Upper lobe of left lung (tissue), 6 donors: ENCODE measurements around the gene ELMOD3. TPM values are rescaled to one million over a fixed set of nuclear protein-coding genes. Genes with fewer than 3 reads are reported as not detected.
A peak's percentile ranks its signal among the peaks of the same experiment; 100 is the strongest.

ENCODE experiments used
- ATAC-seq, 2 donors: fragments of 200-7000 bp; cut with Tn5 transposase; one replicate each; pipeline ENCODE4 v1.9.1; 2022; ENCODE audit warnings: mild to moderate bottlenecking in 2 of 2, moderate library complexity in 2 of 2; ENCODE audit not compliant: low FRiP score in 2 of 2
- DNase-seq, 2 donors: peaks; one replicate each; pipeline ENCODE4 v3.0.0-alpha.2; 2019 to 2020
- H3K27ac ChIP-seq, 4 donors: fragments of 200-600 bp; sonication (generic); one replicate each; pipeline ENCODE4 v1.5.1; 2016 to 2019
- H3K27me3 ChIP-seq, 4 donors: fragments of 200-600 bp; sonication (generic); one replicate each; pipeline ENCODE4 v1.5.1; 2017 to 2019
- H3K36me3 ChIP-seq, 4 donors: fragments of 200-600 bp; sonication (generic); one replicate each; pipeline ENCODE4 v1.5.1; 2016 to 2019
- H3K4me1 ChIP-seq, 4 donors: fragments of 200-600 bp; sonication (generic); one replicate each; pipeline ENCODE4 v1.5.1; 2018 to 2019
- H3K4me3 ChIP-seq, 4 donors: fragments of 200-600 bp; sonication (generic); one replicate each; pipeline ENCODE4 v1.5.1; 2017 to 2019; ENCODE audit warnings: mild to moderate bottlenecking in 2 of 4, moderate library complexity in 1 of 4
- H3K9me3 ChIP-seq, 4 donors: fragments of 200-600 bp; sonication (generic); one replicate each; pipeline ENCODE4 v1.5.1; 2018 to 2019
- CTCF ChIP-seq, 6 experiments: fragments of 450-650 bp in 4 of 6; fragments of 200-600 bp in 2 of 6; sonication (generic) in 2 of 6; IDR thresholded peaks; one replicate each; pipeline ENCODE4 v1.5.1; 2016 to 2019; ENCODE audit warnings: antibody characterized with exemption in 6 of 6
- EP300 ChIP-seq, 4 donors: sonication (generic); formaldehyde crosslinking; IDR thresholded peaks; one replicate each; pipeline ENCODE4 v1.5.1; 2017; ENCODE audit warnings: antibody characterized with exemption in 4 of 4, control low read depth in 2 of 4
- POLR2A ChIP-seq, 4 donors: fragments of 450-650 bp; IDR thresholded peaks; one replicate each; pipeline ENCODE4 v1.5.1; 2016 to 2017; ENCODE audit warnings: antibody characterized with exemption in 4 of 4, mild to moderate bottlenecking in 2 of 4
- POLR2AphosphoS5 ChIP-seq, 2 donors: sonication (generic); formaldehyde crosslinking; IDR thresholded peaks; one replicate each; pipeline ENCODE4 v1.5.1; 2017; ENCODE audit warnings: antibody characterized with exemption in 2 of 2
- WGBS, 2 donors: methylation state at CpG; one replicate each; pipeline ENCODE4 v1.1.5; 2017 to 2018; 5-methylcytosine and 5-hydroxymethylcytosine counted together
- total RNA-seq, 6 donors: library from RNA; depleted of rRNA in 4 of 6; stranded (reverse); fragments of >200 nt in 4 of 6; gene quantifications; one replicate each; pipeline versions ENCODE4 v1.1.0 to v1.2.1, GENCODE V29; 2016 to 2021
- donor health status: DM: no; HTN: no; CAD: no; lungs with moderate emphysema.
- donor health status: DM: no; HTN: yes; CAD: no; lungs with severe emphysema.

The ELMOD3 gene
- total RNA-seq, 6 donors from 2014 or later, result 13.2 to 82.8 (median 24.1) TPM

- Histone ChIP-seq H3K4me1 (peaks cover 0 to 11% (median 7%) of the 10 kb centered on the region in 4 donors), H3K4me3 (no peak overlapping the region), H3K27ac (no peak overlapping the region), H3K9me3 (no peaks in the 10 kb centered on the region), H3K36me3 (peaks cover 0 to 33% (median 20%) of the 10 kb centered on the region in 4 donors), H3K27me3 (no peaks in the 10 kb centered on the region)
- TF ChIP-seq EP300 (IDR thresholded peaks at IDR 0.05), result no peak
- no peak for TF ChIP-seq POLR2A (IDR thresholded peaks at IDR 0.05)
- no peak for TF ChIP-seq CTCF (IDR thresholded peaks at IDR 0.05)
- no peak for TF ChIP-seq POLR2AphosphoS5 (IDR thresholded peaks at IDR 0.05)
- WGBS, 2 donors, result 82 to 85% methylated on average over 8 of the region's 8 CpGs
- no peak for DNase-seq
- peak in 1 of 2 donors; percentile 5 for ATAC-seq
Measured at GRCh38 chr2:85401844-85402243, 47.3 kb downstream of the ELMOD3 start.

GRCh38 chr2:85405201-85406059 is 50.9 kb downstream of the ELMOD3 start:
- TF ChIP-seq POLR2A (IDR thresholded peaks at IDR 0.05) (peak in 1 of 4 donors; percentile 51), POLR2AphosphoS5 (IDR thresholded peaks at IDR 0.05) (peak; percentile 6 to 70), EP300 (IDR thresholded peaks at IDR 0.05) (peak in 1 of 4 donors; percentile 15), CTCF (IDR thresholded peaks at IDR 0.05) (no peak)
- peak overlapping the region; percentile 39 to 77 (median 62) for H3K27ac ChIP-seq
- peak in 1 of 2 donors; percentile 78 for ATAC-seq
- H3K36me3 ChIP-seq, result peaks cover 0 to 14% (median 10%) of the 10 kb centered on the region in 4 donors
- peaks cover 3 to 38% (median 13%) of the 10 kb centered on the region in 4 donors for H3K4me1 ChIP-seq
- H3K9me3 ChIP-seq, result no peaks in the 10 kb centered on the region
- peak in 1 of 2 donors; percentile 83 for DNase-seq
- no peaks in the 10 kb centered on the region for H3K27me3 ChIP-seq
- H3K4me3 ChIP-seq, result peak overlapping the region in 1 of 4 donors; percentile 14
- 55 to 66% methylated on average over 15 of the region's 15 CpGs for WGBS, 2 donors

- DNase-seq (peak; percentile 88 to 90), ATAC-seq (peak; percentile 58)
- 31 to 38% methylated on average over 9 to 12 of the region's 12 CpGs for WGBS, 2 donors
Measured at GRCh38 chr2:85409845-85410583, 55.4 kb downstream of the ELMOD3 start, which contains the start of gene CAPG. TSS of gene CAPG (minus strand) at chr2:85410366. CDS start at chr2:85402145, 8,221 bp downstream.

More at GRCh38 chr2:85409845-85410583, 55.4 kb downstream of the ELMOD3 start, which contains the start of gene CAPG:
- Histone ChIP-seq H3K9me3 (no peaks in the 10 kb centered on the region), H3K4me3 (peak within 1 kb of the TSS in 3 of 4 donors; percentile 29 to 47 (median 44)), H3K27ac (peak within 1 kb of the TSS; percentile 53 to 89 (median 75)), H3K27me3 (no peaks in the 10 kb centered on the region), H3K4me1 (peaks cover 3 to 67% (median 32%) of the 10 kb centered on the region in 4 donors), H3K36me3 (no peaks in the 10 kb centered on the region)
- no peak for TF ChIP-seq EP300 (IDR thresholded peaks at IDR 0.05)
- peak in 1 of 2 donors; percentile 25 for TF ChIP-seq POLR2AphosphoS5 (IDR thresholded peaks at IDR 0.05)
- TF ChIP-seq POLR2A (IDR thresholded peaks at IDR 0.05), result peak in 1 of 4 donors; percentile 77
- no peak for TF ChIP-seq CTCF (IDR thresholded peaks at IDR 0.05)
